Measurements from ENCODE around the gene CD7.
A peak's percentile ranks its signal among the peaks of the same experiment; 100 is the strongest.

The CD7 gene

DNA sequence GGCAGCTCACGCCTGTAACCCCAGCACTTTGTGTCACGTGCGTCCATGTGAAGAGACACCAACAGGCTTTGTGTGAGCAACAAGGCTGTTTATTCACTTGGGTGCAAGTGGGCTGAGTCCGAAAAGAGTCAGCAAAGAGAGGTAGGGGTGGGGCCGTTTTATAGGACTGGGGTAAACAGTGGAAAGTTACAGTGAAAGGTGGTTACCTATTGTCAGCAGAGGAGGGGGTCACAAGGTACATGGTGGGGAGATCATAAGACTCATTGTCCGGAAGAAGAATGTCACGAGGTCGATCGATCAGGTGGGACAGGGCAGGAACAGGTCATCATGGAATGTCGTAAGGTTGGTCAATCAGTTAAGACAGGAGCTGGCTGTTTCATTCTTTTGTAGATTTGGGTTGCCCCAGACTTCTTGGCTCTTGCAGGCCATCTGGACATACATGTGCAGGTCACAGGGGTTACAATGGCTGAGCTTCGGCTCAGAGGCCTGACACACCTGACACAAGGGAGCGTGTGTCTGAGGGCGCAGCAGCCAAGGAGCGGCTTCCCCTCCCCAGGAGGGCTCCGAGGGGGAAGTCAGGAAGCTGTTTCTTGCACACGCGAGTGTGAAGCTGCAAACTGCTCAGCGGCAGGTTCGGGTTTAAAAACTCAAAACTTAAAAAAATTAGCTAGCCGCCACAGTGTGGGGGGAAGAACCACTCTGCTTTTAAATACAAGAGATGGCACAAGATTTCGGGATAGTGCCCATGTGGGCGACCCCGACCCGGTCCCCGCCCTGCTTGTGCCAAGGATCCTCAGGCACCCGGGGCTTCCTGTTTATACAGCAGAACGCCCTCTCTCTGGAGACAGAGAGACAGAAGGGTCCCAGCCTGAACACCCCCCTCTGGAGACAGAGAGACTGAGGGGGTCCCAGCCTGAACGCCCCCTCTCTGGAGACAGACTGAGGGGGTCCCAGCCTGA is 29.2 kb upstream of the CD7 start:
- DNase-seq: no peak

DNA sequence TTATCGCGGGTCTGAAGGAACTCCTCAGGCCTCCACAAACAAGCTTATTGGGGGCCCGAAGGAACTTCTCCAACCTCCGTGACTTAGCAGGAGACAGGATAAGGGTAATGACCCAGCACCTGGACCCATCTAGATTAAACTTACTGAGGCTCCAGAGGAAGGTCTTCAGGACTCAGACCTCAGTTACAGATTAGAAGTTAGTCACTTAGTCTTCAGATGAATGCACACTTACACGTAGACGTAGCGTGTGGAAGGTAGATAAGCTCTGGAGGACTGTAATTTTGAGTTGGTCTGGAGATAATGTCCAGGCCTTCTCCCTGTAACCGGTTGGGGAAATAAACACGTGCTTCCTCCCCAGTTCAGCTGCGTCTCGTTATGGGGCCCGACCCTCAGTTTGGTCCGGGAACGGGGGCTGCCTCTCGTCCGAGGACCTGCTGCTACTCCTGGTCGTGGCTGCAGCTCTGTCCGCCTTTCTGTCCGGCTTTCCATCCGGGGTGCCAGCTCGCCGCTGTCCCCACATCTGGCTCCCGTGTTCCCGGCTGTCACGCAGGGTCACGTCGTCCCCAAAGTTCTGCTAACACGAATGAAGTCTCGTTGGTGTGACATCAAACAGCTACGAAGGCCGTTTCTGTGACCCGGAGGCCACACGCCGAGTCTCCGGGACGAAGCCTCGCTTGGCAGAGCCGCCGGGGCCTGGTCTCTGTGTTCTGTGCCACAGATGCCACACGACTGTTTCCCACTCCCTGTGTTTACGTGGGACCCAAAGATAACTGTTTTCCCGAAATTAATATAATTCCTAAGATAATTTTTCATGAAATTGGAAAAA is 28.0 kb upstream of the CD7 start:
- no peak for DNase-seq

DNA sequence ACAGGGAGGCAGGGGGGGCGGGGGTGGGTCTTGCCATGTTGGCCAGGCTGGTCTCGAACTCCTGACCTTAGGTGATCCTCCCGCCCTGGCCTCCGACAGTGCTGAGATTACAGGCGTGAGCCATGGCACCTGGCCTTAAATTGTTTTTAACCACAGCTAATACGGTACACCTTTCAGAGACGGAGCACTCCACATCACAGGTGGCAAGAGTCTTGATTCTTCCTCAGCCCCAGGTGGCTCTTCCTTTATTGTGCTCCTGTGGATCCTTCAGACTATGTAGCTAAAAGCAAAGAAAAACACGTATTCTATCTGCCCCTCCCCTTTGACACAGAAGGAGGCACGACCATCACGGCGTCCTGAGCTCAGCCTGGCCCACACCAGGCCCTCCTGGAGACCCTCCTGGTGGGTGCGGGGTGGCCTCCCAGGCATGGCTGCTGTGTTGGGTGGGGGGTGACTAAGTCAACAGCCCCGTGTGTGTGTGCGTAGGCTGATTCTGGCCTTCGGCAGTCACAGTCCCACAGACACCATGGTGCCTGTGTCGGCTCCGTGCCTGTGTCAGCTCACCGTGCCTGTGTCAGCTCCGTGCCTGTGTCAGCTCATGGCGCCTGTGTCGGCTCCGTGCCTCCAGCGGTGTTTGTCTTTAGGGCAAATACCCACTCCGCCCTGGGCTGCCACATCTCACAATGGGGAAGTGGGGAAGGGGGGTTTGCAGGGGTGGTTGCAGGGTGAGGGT is 26.9 kb upstream of the CD7 start:
- DNase-seq: no peak

DNA sequence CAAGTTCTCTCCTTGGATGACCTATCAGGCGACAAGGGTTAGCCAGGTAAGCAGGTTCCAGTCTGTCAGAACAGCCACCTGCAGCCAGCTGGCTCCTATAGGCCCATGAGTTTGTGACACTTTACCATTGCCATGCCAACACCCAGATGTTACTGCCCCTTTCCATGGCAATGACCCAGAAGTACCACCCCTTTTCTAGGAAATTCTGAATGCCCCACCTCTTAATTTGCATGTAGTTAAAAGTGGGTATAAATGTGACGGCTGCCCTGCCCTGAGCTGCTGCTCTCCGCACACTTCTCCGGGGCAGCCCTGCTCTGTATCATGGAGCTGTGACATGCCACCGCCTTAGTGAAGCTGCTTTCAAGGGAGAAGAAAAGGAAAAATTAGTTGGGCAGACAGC is 26.2 kb upstream of the CD7 start:
- DNase-seq: no peak

DNA sequence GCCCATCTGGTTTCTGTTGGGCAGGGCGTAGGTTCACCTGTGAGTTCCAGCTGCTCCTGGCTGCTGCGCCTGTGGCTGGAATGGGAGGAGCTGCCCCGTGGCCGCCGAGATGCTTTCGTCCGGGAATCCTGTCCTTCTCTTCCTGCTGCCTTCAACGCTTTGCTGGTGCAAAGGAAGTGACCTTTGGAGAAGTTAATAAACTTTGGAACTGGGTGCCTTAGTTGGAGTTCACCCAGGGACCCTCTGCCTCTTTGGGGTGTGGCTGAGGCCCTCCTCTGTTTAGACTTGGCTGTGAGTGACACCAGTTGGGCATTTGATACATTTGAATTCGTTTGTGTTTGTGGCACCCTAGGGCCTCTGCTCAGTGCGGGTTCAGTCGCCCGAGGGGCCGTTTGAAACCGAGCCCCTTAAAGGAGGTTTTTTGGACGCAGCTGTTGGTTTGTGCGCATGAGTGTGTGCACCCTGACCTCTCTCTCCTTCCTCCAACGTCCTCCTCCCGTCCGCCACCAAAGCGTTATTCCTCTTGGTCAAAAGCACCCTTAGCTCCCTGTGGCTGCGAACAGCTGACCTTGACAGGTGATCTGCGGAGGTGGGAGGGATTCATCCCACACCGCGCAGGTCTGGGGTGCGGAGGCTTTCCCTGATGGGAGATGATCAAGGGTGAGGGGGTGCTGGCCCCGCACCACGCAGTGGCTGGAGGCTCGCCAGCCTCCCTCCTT is 25.1 kb upstream of the CD7 start:
- no peak for DNase-seq

DNA sequence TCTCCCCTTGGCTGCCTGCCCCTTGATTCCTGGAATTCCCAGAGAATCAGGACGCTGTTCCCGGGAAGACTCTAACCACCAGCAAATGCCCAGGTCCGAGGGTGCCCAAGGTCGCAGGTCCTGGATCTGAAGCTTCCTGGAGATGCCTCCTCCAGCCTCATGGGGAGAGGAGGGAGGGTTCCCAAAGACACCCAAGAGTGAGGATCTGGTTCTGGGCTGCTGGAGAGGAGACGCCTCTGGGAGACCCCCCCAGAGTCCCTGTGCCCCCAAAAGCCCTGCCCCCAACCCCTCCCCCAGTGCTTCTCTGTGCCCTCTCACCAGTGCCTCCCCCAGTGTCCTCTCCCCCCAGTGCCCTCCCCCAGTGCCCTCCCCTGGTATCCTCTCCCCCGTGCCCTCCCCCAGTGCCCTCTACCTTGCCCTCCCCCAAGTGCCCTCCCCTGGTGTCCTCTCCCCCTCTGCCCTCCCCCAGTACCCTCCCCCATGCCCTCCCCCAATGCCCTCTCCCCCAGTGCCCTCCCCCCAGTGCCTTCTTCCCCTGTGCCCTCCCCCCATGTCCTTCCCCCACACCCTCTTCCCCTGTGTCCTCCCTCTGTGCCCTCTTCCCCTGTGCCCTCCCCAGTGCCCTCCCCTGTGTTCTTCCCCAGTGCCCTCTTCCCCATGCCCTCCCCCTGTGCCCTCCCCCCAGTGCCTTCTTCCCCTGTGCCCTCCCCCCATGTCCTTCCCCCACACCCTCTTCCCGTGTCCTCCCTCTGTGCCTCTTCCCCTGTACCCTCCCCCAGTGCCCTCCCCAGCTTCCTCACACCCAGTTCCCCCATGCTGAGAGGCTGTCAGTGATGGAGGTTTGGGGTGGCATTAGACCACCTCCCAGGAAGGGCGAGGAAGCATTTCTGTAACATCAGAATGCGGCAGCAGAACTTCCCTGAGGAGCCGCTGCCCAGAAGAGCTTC is 22.5 kb upstream of the CD7 start:
- DNase-seq: no peak

DNA sequence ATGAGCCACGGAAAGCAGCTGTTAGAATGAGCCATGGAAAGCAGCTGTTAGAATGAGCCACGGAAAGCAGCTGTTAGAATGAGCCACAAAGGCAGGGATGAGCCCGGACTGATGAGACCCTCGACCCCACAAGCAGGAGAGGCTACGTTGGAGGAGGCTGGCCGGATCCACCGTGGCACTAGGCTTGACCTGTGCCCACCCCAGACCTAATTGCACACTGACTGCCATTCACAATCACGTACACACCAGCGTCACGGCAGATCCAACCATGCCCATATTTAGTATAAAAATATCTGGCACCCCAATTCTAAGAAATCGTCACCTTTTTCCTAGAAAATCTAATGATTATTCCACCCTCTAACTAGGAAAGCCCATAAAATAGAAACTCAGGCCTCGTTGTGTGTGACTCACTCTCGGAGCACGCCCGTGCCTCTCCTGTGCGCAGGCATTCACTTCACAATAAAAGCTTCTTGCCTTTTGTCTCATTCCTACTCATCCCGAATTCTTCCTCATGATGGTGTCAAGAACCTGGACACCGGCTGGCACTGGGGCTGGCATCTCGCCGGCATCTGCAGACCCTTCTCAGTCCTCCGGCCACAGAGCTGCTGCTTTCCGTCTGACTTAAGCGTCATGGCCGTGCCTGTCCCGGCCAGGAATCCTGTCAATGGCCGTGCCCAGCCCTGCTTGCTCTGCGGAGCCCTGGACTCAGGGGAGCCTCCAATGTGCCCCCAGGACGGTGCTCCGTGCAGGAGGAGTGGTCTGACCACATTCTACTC is 21.6 kb upstream of the CD7 start:
- no peak for DNase-seq

DNA sequence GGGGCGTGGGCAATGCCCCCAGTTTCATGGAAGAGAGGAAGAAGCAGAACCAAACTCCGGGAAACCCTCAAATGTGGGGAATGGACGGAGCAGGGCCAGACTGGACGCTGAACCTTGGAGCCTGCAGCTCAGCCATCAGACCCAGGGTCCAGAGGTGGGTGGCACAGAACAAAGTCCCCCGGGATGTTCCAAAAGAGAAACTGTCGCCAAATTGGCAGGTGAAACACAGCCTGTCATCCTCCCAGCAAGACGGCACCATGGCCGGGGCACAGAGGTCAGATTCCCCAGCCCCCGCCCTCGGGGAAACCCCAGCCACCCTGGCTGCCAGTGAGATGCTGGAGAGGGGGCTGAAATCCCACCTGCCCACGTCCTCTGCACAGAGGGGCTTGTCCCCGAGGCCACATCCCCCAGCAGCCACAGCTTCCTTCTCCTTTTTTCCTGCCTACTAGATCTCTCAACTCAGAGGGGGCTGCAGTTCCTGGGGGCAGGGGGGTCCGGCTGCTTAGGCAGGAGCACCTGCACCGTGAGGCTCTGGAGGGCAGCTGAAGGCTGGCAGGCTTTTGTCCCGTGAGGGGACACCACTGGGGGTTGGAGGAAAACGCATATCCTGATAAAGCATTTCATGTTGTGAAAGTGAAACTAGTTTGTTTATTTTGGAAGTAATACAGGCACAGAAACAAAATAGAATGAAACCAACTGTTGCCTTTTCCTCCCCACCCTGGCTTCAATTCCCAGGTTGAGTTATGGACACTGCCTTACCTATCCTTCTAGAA is 17.4 kb upstream of the CD7 start:
- DNase-seq: peak; percentile 31

DNA sequence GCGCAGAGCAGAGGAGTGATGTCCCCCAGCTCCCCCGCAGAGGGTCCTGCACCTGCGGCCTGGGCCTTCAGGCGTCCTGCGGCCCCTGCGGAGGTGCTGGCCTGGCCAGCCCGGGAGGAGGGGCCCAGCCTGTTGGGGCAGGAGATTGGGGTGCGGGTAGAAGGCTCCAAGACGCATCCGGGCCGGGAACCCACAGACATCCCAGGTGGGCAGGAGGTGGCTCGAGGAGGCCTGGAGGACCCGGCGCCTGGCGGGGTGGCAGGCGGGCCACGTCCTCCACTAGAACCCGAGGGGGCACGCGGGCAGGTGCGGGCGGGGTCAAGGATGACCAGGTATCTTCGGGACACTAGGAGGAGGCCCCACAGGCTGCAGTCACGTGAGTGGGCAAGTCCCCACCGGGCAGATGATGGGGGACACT is 16.8 kb upstream of the CD7 start:
- no peak for DNase-seq

DNA sequence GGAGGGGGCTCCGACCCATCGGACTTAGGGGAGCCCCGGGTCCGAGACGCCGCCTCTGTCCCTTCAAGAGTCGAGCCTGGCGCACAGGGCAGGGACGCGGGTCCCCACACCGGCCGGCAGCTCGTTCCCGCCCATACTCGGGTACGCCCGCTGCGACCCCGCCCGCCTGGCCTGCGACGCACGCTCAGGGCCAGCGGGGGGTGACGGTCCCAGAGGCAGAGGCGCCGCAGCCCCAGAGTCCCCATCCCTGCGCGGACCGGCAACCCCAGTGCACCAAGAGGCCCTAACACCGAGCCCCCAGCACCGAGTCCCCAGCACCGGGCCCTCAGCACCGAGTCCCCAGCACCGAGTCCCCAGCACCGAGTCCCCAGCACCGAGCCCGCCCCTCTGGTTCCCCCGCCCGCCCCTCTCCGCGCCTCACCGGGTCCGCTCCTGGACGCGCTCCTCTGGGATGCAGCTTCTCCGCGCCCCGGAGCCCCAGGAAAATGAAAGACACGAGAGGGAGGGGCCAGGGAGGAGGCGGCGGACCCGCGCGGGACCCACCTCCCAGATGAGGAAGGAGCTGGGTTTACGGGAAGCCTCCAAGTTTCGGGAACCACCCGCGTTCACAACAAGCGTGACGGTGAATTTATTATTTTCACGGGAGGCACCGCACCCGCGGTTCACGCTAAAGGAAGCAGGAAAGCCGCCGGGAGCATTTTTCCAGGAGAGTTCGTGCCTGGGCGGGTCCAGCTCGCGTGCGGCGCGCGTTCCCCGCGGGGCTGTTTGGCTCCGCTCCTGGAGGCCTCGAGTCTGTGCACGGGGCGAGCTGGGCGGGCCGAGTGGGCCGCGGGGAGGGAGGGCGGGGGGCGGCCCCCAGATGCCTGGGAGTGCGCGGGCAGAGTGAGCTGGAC is 16.1 kb upstream of the CD7 start, which contains the start of gene SECTM1:
SECTM1 (minus strand) TSS at position 488 of the 893 bp plus-strand sequence. CDS start 6,526 bp downstream, outside the sequence.
- DNase-seq: peak; percentile 39

DNA sequence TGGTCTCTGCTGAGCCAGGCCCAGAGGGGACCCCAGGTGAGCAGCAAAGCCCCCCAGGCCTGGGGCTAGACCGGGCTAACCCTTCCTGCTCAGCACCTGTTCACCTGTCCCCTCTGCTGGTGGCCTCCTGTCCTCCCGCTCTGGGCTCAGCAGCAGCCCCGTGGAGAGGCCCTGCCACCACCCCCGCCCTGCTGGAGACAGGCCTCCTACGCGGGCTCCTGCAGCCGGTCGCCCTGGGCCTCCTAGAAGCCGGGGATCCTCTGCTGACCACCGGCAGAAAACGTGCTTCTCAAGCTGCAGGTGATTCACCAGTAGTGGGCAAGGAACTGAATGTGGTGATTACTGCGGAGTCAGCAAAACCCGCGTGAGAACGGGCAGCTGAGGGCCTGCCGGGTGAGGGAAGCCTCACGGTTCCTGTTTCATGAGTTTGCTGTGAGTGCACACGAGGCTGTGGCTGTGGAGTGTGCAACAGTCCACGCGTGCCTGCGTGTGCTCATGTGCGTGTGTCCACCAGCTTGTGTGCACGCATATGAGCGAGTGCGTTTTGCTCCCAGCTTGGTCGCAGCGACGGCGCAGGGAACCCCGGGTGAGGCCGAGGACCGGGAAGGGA is 15.4 kb upstream of the CD7 start:
- peak; percentile 39 for DNase-seq

DNA sequence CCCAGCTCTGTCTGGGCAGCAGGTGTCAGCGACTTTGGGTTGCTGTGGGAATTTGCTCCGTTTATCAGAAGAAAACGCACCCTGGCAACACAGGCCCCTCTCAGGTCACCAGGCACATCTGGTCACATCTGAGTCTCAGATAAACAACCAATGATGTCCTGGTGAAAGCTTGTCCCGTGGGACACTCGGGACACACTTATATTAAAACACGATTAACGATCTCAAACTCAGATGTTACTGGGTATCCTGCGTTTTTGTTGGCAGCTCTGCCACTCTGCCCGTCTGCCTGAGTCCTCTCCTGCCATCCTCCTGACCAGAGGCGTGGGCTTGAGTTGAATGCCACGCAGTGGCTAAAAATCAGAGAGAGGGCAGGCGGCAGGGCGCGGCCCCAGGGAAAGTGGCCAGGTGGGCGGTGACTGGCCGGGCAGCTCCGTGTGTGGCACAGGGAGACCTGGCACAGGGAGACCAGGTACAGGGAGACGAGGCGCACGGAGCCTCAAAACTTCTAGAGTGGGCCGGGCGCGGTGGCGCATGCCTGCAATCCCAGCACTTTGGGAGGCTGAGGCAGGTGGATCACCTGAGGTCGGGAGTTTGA is 14.0 kb upstream of the CD7 start:
- no peak for DNase-seq

DNA sequence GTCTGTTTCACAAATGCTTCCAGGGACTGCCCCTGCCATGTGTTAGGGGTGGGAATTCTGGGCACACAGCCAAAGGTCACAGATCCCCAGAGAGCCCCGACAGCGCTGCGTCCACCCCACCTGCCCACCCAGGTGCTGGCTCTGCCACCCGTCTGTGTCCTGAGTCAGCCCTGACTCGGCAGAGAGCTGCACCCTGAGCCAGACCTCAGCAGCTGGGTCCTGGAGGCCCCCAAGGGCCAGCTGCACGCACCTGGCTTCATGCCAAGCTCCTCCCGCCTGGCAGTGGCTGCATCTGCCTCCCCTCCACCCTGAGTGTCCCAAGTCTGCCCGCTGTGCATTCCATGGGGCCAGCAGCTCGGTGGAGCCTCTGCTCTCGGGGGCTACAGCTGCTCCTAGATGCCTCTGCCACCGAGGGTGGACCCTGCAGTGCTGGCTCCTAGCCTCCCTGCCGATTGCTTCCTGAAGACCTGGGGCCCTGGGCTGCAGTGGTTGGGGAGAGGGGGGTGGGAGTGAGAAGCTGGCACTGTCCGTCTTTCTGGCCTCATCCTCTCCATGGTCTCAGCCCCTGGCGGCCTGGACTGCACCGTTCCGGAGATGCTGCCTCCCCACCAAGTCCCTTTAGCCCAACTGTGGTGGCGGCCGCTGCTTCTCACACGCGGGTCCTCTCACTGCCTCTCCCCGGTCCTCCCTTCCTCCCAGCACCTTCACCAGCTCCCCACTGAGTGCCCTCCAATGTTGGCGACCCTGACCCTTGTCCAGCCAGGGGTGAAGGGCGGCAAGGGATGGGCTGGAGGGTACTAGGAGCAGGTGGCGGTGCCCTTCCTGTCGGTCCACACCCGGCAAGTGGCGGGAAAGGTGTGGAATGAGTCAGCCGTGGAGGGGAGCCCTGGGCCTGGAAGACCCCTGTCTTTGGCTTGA is 13.2 kb upstream of the CD7 start:
- DNase-seq: no peak

DNA sequence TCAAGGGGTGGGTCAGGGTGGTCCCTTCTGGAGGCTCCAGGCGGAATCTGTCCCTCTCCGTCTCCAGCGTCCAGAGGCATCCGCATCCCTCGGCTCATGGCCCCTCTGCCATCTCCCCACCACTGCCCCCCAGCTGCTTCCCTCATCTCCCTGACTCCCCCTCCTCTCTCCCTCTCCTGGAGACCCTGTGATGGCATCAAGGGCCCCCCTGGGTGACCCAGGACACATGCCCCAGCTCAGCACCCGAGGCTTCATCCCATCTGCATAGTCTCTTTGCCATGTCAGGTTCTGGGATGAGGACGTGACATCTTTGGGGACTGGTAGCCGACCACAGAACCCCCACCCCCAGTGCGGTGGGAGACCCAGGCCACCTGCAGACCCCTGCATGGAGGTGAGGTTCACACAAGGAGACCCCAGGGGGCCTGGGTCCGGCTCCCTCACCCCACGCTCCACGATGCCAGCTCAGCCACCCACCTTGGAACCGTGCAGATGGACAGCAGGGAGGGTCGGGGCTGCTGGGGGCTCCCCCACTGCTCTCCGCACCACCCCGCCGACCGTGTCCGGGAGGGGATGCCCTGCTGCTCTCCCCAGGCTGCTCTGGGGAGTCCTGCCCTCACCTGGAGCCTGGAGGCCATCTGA is 12.4 kb upstream of the CD7 start:
- no peak for DNase-seq

DNA sequence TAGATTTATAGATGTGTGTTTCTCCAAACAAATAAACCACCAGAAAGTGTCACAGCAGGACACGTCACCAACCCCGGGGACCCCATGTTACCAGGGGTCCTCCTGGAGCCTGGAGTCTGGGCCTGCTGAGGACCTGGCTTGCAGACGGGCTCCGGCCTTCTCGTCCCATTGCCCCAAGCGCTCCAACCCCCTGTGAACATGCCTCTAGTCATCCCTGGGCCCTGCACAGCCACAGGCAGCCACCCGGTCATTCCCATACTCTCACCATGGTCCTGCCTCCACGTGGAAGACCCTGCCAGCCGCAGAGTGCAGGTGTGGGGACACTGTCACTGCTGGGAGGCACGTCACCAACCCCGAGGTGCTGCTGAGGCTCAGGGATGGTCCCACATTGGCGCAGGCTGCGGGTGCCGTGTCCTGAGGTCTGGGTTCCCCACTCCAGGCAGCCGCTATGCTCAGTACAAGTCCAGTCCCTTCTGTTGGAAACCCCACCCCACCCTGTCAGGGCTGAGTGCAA is 11.6 kb upstream of the CD7 start:
- no peak for DNase-seq
